K562 (cell line): Measurements from ENCODE around the gene FAM174C. TPM values are rescaled to one million over a fixed set of nuclear protein-coding genes. Genes with fewer than 3 reads are reported as not detected.

Experiments used
- ATF4 ChIP-seq: fragments of 450-650 bp; formaldehyde crosslinking; IDR thresholded peaks from 2 replicates; pipeline ENCODE4 v1.4.0; 2022; ENCODE audit warnings: mild to moderate bottlenecking, moderate library complexity
- BMI1 ChIP-seq: fragments of 150-350 bp; IDR thresholded peaks from 2 replicates; pipeline ENCODE4 v1.6.1; 2014; ENCODE audit warnings: low read length
- CC2D1A ChIP-seq: fragments of 450-650 bp; IDR thresholded peaks from 2 replicates; pipeline ENCODE4 v1.6.1; 2017; ENCODE audit warnings: mild to moderate bottlenecking
- CCNT2 ChIP-seq: IDR thresholded peaks from 2 replicates; pipeline ENCODE4 v1.6.1; 2011; ENCODE audit warnings: borderline replicate concordance, low read depth, mild to moderate bottlenecking, moderate library complexity, mixed read lengths, low read length; ENCODE audit not compliant: insufficient read length; ENCODE audit errors: extremely low read depth
- CHD4 ChIP-seq: fragments of 200-600 bp; sonication (generic); IDR thresholded peaks from 3 replicates; pipeline ENCODE4 v1.6.1; 2012; ENCODE audit warnings: low read depth, mild to moderate bottlenecking, mixed read lengths, low read length, inconsistent platforms; ENCODE audit not compliant: insufficient read depth, insufficient replicate concordance, poor library complexity, severe bottlenecking
- CREM ChIP-seq: IDR thresholded peaks from 2 replicates; pipeline ENCODE4 v1.6.1; 2014; ENCODE audit warnings: antibody characterized with exemption, low read depth
- FIP1L1 ChIP-seq: fragments of 200-400 bp; formaldehyde crosslinking; IDR thresholded peaks from 2 replicates; pipeline ENCODE4 v1.6.1; 2018; ENCODE audit warnings: mild to moderate bottlenecking, low read depth, low read length; ENCODE audit not compliant: poor library complexity, severe bottlenecking
- GABPB1 ChIP-seq: sonication (generic); formaldehyde crosslinking; IDR thresholded peaks from 2 replicates; pipeline ENCODE4 v1.8.0; 2022; ENCODE audit warnings: mild to moderate bottlenecking, missing genetic modification reagents
- GATA2 ChIP-seq: sonication (generic); formaldehyde crosslinking; IDR thresholded peaks from 2 replicates; pipeline ENCODE4 v1.4.0; 2020; ENCODE audit warnings: mild to moderate bottlenecking, missing genetic modification reagents
- MEIS2 ChIP-seq: fragments of 450-650 bp; IDR thresholded peaks from 2 replicates; pipeline ENCODE4 v1.6.1; 2014; ENCODE audit warnings: mild to moderate bottlenecking; ENCODE audit not compliant: partially characterized antibody
- RB1 ChIP-seq: fragments of 450-650 bp; IDR thresholded peaks from 2 replicates; pipeline ENCODE4 v1.6.1; 2017; ENCODE audit warnings: low read depth, mild to moderate bottlenecking
- RCOR1 ChIP-seq, 2 experiments: IDR thresholded peaks; 2 replicates each; pipeline ENCODE4 v1.6.1; 2012; ENCODE audit warnings: low read depth in 2 of 2, low read length in 2 of 2, borderline replicate concordance in 1 of 2, improper control_type of control experiment in 1 of 2
- SIN3A ChIP-seq, 2 experiments: fragments of 150-350 bp in 1 of 2; IDR thresholded peaks; 2 replicates each; pipeline ENCODE4 v1.6.1; 2011 to 2016; ENCODE audit warnings: borderline replicate concordance in 2 of 2, low read depth in 2 of 2, low read length in 2 of 2, mild to moderate bottlenecking in 2 of 2, moderate library complexity in 2 of 2; ENCODE audit not compliant: control insufficient read depth in 1 of 2
- SP2 ChIP-seq: IDR thresholded peaks from 2 replicates; pipeline ENCODE4 v1.6.1; 2011; ENCODE audit warnings: mild to moderate bottlenecking, low read depth, low read length, moderate library complexity; ENCODE audit not compliant: poor library complexity, severe bottlenecking; ENCODE audit errors: extremely low read depth
- STAG1 ChIP-seq: sonication (generic); formaldehyde crosslinking; IDR thresholded peaks from 2 replicates; pipeline ENCODE4 v1.5.0; 2020; ENCODE audit warnings: missing genetic modification reagents, borderline replicate concordance
- ZNF263 ChIP-seq: sonication (generic); formaldehyde crosslinking; IDR thresholded peaks from 2 replicates; pipeline ENCODE4 v1.8.0; 2022; ENCODE audit warnings: mild to moderate bottlenecking, missing genetic modification reagents, borderline replicate concordance
- polyA plus RNA-seq, 8 experiments: library from polyadenylated mRNA; depleted of rRNA in 4 of 8; stranded (reverse) in 5 of 8; unstranded in 3 of 8; fragments of >200 nt; fragmentation: Nextera tagmentation in 2 of 8; fragmentation: Illumina TruSeq in 1 of 8; extraction: Ambion mirVana in 2 of 8; extraction: Trizol in 1 of 8; gene quantifications; 2 replicates each; pipeline versions ENCODE4 v1.2.1 to v1.2.3, GENCODE V29; 2011 to 2014; ENCODE audit warnings: inconsistent platforms in 1 of 8, missing spikeins in 1 of 8
- total RNA-seq, 7 experiments: library from RNA; depleted of rRNA in 6 of 7; stranded (reverse); fragments of >200 nt in 6 of 7; fragmentation: Illumina TruSeq in 2 of 7; extraction: Trizol in 2 of 7; gene quantifications; 2 replicates each; pipeline versions ENCODE4 v1.2.1 to v1.2.3, GENCODE V29; 2011 to 2021; ENCODE audit warnings: low replicate concordance in 1 of 7
- TF ChIP-seq, protein P1 (sequence below), 2 experiments: fragments of 150-350 bp in 1 of 2; IDR thresholded peaks; 2 replicates each; pipeline ENCODE4 v1.6.1; 2012 to 2016; ENCODE audit warnings: low read depth in 2 of 2, low read length in 2 of 2, mild to moderate bottlenecking in 1 of 2, moderate library complexity in 1 of 2
- TF ChIP-seq, protein P2 (sequence below), 2 experiments: IDR thresholded peaks; 2 replicates each; pipeline ENCODE4 v1.6.1; 2012; ENCODE audit warnings: improper control_type of control experiment in 2 of 2, low read depth in 2 of 2, low read length in 2 of 2, borderline replicate concordance in 1 of 2

FAM174C gene
- total and polyA plus RNA-seq, 9 of the 15 experiments (the other 6 are each of a cell fraction or from before 2014, with no cell fraction given) = 0.66 to 89.6 (median 20.3) TPM

DNA sequence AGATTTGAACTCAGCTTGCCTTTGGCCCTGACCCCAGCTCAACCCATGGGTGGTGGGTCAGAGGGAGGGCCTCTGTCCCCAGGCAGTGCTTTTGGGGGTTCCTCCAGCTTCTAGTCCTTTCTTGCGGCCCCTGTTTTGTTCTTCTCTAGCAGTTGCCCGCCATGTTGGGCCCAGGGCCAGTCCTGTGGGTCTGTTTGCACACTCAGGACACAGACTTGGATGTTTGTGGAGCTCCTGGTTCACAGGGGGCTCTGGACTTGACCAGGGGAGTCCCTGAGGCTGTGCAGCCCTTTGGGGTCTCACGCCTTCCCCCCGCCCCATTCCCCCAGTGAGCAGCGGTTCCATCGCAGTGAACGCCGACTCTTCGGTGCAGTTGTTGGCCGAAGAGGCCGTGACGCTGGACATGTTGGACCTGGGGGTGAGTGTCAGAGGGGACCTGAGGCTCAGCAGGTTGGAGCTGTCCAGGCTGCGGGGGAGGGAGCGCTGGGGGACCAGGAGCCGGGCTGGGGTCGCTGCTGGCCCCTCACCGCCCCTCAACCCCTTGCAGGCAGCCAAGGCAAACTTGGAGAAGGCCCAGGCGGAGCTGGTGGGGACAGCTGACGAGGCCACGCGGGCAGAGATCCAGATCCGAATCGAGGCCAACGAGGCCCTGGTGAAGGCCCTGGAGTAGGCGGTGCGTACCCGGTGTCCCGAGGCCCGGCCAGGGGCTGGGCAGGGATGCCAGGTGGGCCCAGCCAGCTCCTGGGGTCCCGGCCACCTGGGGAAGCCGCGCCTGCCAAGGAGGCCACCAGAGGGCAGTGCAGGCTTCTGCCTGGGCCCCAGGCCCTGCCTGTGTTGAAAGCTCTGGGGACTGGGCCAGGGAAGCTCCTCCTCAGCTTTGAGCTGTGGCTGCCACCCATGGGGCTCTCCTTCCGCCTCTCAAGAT, 31.3 kb upstream of the FAM174C start (continued):
- TF ChIP-seq FIP1L1 = peak; percentile 86
- TF ChIP-seq, protein P1, sequence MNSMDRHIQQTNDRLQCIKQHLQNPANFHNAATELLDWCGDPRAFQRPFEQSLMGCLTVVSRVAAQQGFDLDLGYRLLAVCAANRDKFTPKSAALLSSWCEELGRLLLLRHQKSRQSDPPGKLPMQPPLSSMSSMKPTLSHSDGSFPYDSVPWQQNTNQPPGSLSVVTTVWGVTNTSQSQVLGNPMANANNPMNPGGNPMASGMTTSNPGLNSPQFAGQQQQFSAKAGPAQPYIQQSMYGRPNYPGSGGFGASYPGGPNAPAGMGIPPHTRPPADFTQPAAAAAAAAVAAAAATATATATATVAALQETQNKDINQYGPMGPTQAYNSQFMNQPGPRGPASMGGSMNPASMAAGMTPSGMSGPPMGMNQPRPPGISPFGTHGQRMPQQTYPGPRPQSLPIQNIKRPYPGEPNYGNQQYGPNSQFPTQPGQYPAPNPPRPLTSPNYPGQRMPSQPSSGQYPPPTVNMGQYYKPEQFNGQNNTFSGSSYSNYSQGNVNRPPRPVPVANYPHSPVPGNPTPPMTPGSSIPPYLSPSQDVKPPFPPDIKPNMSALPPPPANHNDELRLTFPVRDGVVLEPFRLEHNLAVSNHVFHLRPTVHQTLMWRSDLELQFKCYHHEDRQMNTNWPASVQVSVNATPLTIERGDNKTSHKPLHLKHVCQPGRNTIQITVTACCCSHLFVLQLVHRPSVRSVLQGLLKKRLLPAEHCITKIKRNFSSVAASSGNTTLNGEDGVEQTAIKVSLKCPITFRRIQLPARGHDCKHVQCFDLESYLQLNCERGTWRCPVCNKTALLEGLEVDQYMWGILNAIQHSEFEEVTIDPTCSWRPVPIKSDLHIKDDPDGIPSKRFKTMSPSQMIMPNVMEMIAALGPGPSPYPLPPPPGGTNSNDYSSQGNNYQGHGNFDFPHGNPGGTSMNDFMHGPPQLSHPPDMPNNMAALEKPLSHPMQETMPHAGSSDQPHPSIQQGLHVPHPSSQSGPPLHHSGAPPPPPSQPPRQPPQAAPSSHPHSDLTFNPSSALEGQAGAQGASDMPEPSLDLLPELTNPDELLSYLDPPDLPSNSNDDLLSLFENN (IDR thresholded peaks at IDR 0.05; ENCODE audit: low read depth in 2 of 2, low read length in 2 of 2) = 0 out of 4 replicates have a peak, but pooled peaks of 1 of the 2 experiments have one; percentile 49
- TF ChIP-seq SIN3A (IDR thresholded peaks at IDR 0.05; ENCODE audit: borderline replicate concordance in 2 of 2, control insufficient read depth in 1 of 2, low read depth in 2 of 2, low read length in 2 of 2) = peak in 1 of 2 experiments; percentile 53; a peak in 1 of 4 replicates
- TF ChIP-seq CHD4 = no peak
- no peak for TF ChIP-seq GATA2 (CRISPR knock-in tag)
- peak; percentile 19; the same call in 1 of the 2 replicates for TF ChIP-seq GABPB1 (CRISPR knock-in tag)
- peak; percentile 14 for TF ChIP-seq SP2
- TF ChIP-seq CC2D1A = 0 out of 2 replicates have a peak, but pooled peaks have one; percentile 57
- TF ChIP-seq ATF4 (CRISPR knock-in tag) = no peak
- TF ChIP-seq RCOR1 (IDR thresholded peaks at IDR 0.05; ENCODE audit: borderline replicate concordance in 1 of 2, low read depth in 2 of 2, low read length in 2 of 2) = peak in 1 of 2 experiments; percentile 35; a peak in 1 of 4 replicates
- TF ChIP-seq CREM = peak; percentile 33; the same call in 1 of the 2 replicates
- no peak for TF ChIP-seq BMI1
- peak; percentile 58 for TF ChIP-seq CCNT2
- peak; percentile 55 for TF ChIP-seq MEIS2
- TF ChIP-seq ZNF263 (CRISPR knock-in tag) = peak; percentile 70
- TF ChIP-seq RB1 = peak; percentile 81
- TF ChIP-seq STAG1 (CRISPR knock-in tag) = peak; percentile 91
- TF ChIP-seq, protein P2, sequence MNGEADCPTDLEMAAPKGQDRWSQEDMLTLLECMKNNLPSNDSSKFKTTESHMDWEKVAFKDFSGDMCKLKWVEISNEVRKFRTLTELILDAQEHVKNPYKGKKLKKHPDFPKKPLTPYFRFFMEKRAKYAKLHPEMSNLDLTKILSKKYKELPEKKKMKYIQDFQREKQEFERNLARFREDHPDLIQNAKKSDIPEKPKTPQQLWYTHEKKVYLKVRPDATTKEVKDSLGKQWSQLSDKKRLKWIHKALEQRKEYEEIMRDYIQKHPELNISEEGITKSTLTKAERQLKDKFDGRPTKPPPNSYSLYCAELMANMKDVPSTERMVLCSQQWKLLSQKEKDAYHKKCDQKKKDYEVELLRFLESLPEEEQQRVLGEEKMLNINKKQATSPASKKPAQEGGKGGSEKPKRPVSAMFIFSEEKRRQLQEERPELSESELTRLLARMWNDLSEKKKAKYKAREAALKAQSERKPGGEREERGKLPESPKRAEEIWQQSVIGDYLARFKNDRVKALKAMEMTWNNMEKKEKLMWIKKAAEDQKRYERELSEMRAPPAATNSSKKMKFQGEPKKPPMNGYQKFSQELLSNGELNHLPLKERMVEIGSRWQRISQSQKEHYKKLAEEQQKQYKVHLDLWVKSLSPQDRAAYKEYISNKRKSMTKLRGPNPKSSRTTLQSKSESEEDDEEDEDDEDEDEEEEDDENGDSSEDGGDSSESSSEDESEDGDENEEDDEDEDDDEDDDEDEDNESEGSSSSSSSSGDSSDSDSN (IDR thresholded peaks at IDR 0.05; ENCODE audit: borderline replicate concordance in 1 of 2, low read depth in 2 of 2, low read length in 2 of 2) = 0 out of 4 replicates have a peak, but pooled peaks of 1 of the 2 experiments have one; percentile 52
